GM12878 (cell line): ENCODE results near the gene TEPSIN. TPM values are rescaled to one million over a fixed set of nuclear protein-coding genes. Genes with fewer than 3 reads are reported as not detected.

ENCODE experiments used
- ATAC-seq: fragments of 200-7000 bp; cut with Tn5 transposase; 3 replicates; pipeline ENCODE4 v1.9.1; 2020; ENCODE audit warnings: mild to moderate bottlenecking, moderate library complexity
- BruUV-seq: library from RNA; stranded (reverse); fragments of 400-500 nt; replicated peaks from 2 replicates; lab custom pipeline; 2021; lab: Mats Ljungman, UMichigan
- CTCF ChIA-PET: fragments of 300-600 bp; sonication (Branson Sonifier 250); formaldehyde crosslinking; extraction: SDS; loops from one replicate; lab custom pipeline; 2021; ENCODE audit warnings: inconsistent platforms; lab: Yijun Ruan, JAX
- POLR2A ChIA-PET: fragments of 350-600 bp; formaldehyde crosslinking; extraction: SDS; loops from one replicate; lab custom pipeline; 2021; ENCODE audit warnings: inconsistent platforms; lab: Charles Lee
- RAD21 ChIA-PET: fragments of 300-600 bp; sonication (Branson Sonifier 250); formaldehyde crosslinking; loops from one replicate; lab custom pipeline; 2023; ENCODE audit warnings: antibody characterized with exemption; ENCODE audit not compliant: unreplicated experiment; lab: Charles Lee
- SMC1A ChIA-PET: fragments of 300-600 bp; sonication (Branson Sonifier 250); formaldehyde crosslinking; loops from one replicate; lab custom pipeline; 2023; ENCODE audit not compliant: unreplicated experiment, uncharacterized antibody; lab: Charles Lee
- DNase-seq: peaks from one replicate; pipeline ENCODE4 v3.0.0-alpha.2; 2011; ENCODE audit warnings: low read depth, low spot score
- FAIRE-seq: peaks from 3 replicates; lab custom pipeline; 2011; peaks lifted over from hg19 to GRCh38; lab: Jason Lieb, UNC
- H2AFZ ChIP-seq: 2 replicates; pipeline ENCODE4 v1.6.0; 2011; ENCODE audit warnings: low read depth, low read length, control low read depth; ENCODE audit not compliant: control insufficient read depth
- H3K27ac ChIP-seq: 2 replicates; pipeline ENCODE4 v1.5.1; 2011; ENCODE audit warnings: control low read depth; ENCODE audit not compliant: control insufficient read depth, insufficient read depth
- H3K27me3 ChIP-seq, 2 experiments: replicated peaks in 1 of 2; 2 replicates each; pipeline versions ENCODE4 v1.6.0 to v1.6.1; 2011; ENCODE audit warnings: low read length in 1 of 2; ENCODE audit not compliant: control insufficient read depth in 2 of 2, insufficient read depth in 2 of 2
- H3K36me3 ChIP-seq, 2 experiments: 2 replicates each; pipeline ENCODE4 v1.5.1; 2011; ENCODE audit warnings: low read length in 1 of 2; ENCODE audit not compliant: control insufficient read depth in 2 of 2, insufficient read depth in 2 of 2
- H3K4me1 ChIP-seq: 2 replicates; pipeline ENCODE4 v1.6.1; 2011; ENCODE audit warnings: mild to moderate bottlenecking, low read length, moderate library complexity, mixed read lengths; ENCODE audit not compliant: control insufficient read depth, insufficient read depth
- H3K4me2 ChIP-seq: 2 replicates; pipeline ENCODE4 v1.6.0; 2011; ENCODE audit warnings: control low read depth; ENCODE audit not compliant: control insufficient read depth, insufficient read depth
- H3K4me3 ChIP-seq: fragments of 200-600 bp; sonication (generic); 2 replicates; pipeline ENCODE4 v1.5.1; 2016
- H3K79me2 ChIP-seq: 2 replicates; pipeline ENCODE4 v1.6.0; 2011; ENCODE audit warnings: low read length; ENCODE audit not compliant: control insufficient read depth, insufficient read depth
- H3K9ac ChIP-seq: 2 replicates; pipeline ENCODE4 v1.8.0; 2011; ENCODE audit warnings: low read length, control low read depth, mixed read lengths; ENCODE audit not compliant: control insufficient read depth, insufficient read depth
- H3K9me3 ChIP-seq: replicated peaks from 3 replicates; pipeline ENCODE4 v1.5.1; 2011; ENCODE audit warnings: mild to moderate bottlenecking, low read length; ENCODE audit not compliant: control insufficient read depth, insufficient read depth
- H4K20me1 ChIP-seq: 2 replicates; pipeline ENCODE4 v1.6.0; 2011; ENCODE audit not compliant: control insufficient read depth, insufficient read depth
- BHLHE40 ChIP-seq, 2 experiments: fragments of 450-650 bp in 1 of 2; IDR thresholded peaks; 2 replicates each; pipeline ENCODE4 v1.6.1; 2011 to 2017; ENCODE audit warnings: low read depth in 2 of 2, borderline replicate concordance in 1 of 2, improper control_type of control experiment in 1 of 2, low read length in 1 of 2, mild to moderate bottlenecking in 1 of 2
- CHD2 ChIP-seq: IDR thresholded peaks from 2 replicates; pipeline ENCODE4 v1.6.1; 2011; ENCODE audit warnings: low read depth, low read length, improper control_type of control experiment, borderline replicate concordance
- EED ChIP-seq: sonication (generic); IDR thresholded peaks from 2 replicates; pipeline ENCODE4 v1.6.1; 2016; ENCODE audit warnings: antibody characterized with exemption, low read depth
- MXI1 ChIP-seq: fragments of 150-350 bp; IDR thresholded peaks from 2 replicates; pipeline ENCODE4 v1.6.1; 2011; ENCODE audit warnings: low read depth, mild to moderate bottlenecking, inconsistent platforms, low read length, improper control_type of control experiment
- NFXL1 ChIP-seq: fragments of 450-650 bp; IDR thresholded peaks from 2 replicates; pipeline ENCODE4 v1.6.1; 2017; ENCODE audit warnings: antibody characterized with exemption, mild to moderate bottlenecking, borderline replicate concordance
- NFYA ChIP-seq: IDR thresholded peaks from 2 replicates; pipeline ENCODE4 v1.6.1; 2011; ENCODE audit warnings: low read depth, mild to moderate bottlenecking, low read length, improper control_type of control experiment, borderline replicate concordance
- RCOR1 ChIP-seq: conservative IDR thresholded peaks from 2 replicates; pipeline ENCODE4 v1.6.1; 2012; ENCODE audit warnings: low read depth, low read length, improper control_type of control experiment
- SMAD1 ChIP-seq: fragments of 450-650 bp; IDR thresholded peaks from 2 replicates; pipeline ENCODE4 v1.6.1; 2018; ENCODE audit warnings: mild to moderate bottlenecking, low read depth; ENCODE audit not compliant: partially characterized antibody
- SP1 ChIP-seq: IDR thresholded peaks from one replicate; pipeline ENCODE4 v1.6.1; 2011; ENCODE audit warnings: low read depth, low read length
- YY1 ChIP-seq: IDR thresholded peaks from 2 replicates; pipeline ENCODE4 v1.6.1; 2011; ENCODE audit warnings: low read depth, mild to moderate bottlenecking, low read length
- ZNF24 ChIP-seq: fragments of 450-650 bp; IDR thresholded peaks from 2 replicates; pipeline ENCODE4 v1.6.1; 2017; ENCODE audit warnings: antibody characterized with exemption, mild to moderate bottlenecking
- WGBS: methylation state at CpG from one replicate; pipeline ENCODE4 v1.1.6; 2016; ENCODE audit warnings: low lambda C conversion rate; ENCODE audit not compliant: insufficient replicate concordance, insufficient coverage; ENCODE audit errors: missing lambda C conversion rate; 5-methylcytosine and 5-hydroxymethylcytosine counted together
- in situ Hi-C: fragments of 300-500 bp; cut with MboI; formaldehyde crosslinking; loops from 9 replicates; pipeline ENCODE4 v1.14.3; 2018; ENCODE audit warnings: mixed read lengths
- intact Hi-C: fragments of 100-400 bp; cut with micrococcal nuclease; formaldehyde crosslinking; loops from one replicate; pipeline ENCODE4 v1.14.2; 2022; ENCODE audit not compliant: unreplicated experiment
- polyA plus RNA-seq, 11 experiments: library from polyadenylated mRNA; depleted of rRNA in 4 of 11; unstranded in 6 of 11; stranded (reverse) in 5 of 11; fragments of >200 nt; fragmentation: Nextera tagmentation in 4 of 11; fragmentation: Illumina TruSeq in 1 of 11; extraction: Ambion mirVana in 4 of 11; extraction: Trizol in 1 of 11; gene quantifications; 1 replicate in 1 of 11; 2 replicates in 10 of 11; pipeline versions ENCODE4 v1.2.1 to v1.2.3, GENCODE V29; 2011 to 2016; ENCODE audit warnings: inconsistent platforms in 2 of 11, missing spikeins in 2 of 11, low read depth in 1 of 11
- total RNA-seq, 4 experiments: library from RNA; depleted of rRNA in 3 of 4; stranded (reverse); fragments of >200 nt in 3 of 4; fragmentation: Illumina TruSeq in 1 of 4; extraction: Trizol in 1 of 4; gene quantifications; 2 replicates each; pipeline versions ENCODE4 v1.2.1 to v1.2.3, GENCODE V29; 2013 to 2021
- TF ChIP-seq, protein P1 (sequence below): fragments of 150-350 bp; IDR thresholded peaks from 2 replicates; pipeline ENCODE4 v1.6.1; 2014; ENCODE audit warnings: mild to moderate bottlenecking, low read depth, low read length
- TF ChIP-seq, protein P2 (sequence below), 3 experiments: IDR thresholded peaks in 2 of 3; conservative IDR thresholded peaks in 1 of 3; 2 replicates each; pipeline ENCODE4 v1.5.1; 2011; ENCODE audit warnings: low read depth in 3 of 3, low read length in 3 of 3, mild to moderate bottlenecking in 3 of 3, control low read depth in 2 of 3, moderate library complexity in 2 of 3, inconsistent platforms in 1 of 3, mixed read lengths in 1 of 3; ENCODE audit not compliant: control insufficient read depth in 2 of 3, insufficient read depth in 1 of 3; ENCODE audit errors: extremely low read depth in 1 of 3
- TF ChIP-seq, protein P3 (sequence below): fragments of 450-650 bp; IDR thresholded peaks from 2 replicates; pipeline ENCODE4 v1.6.1; 2018; ENCODE audit warnings: mild to moderate bottlenecking, low read depth, moderate library complexity; ENCODE audit not compliant: partially characterized antibody

TEPSIN gene
- total and polyA plus RNA-seq, 10 of the 15 experiments (the other 5 are each of a cell fraction or from before 2014, with no cell fraction given): 0.87 to 36.7 (median 5.3) TPM

DNA sequence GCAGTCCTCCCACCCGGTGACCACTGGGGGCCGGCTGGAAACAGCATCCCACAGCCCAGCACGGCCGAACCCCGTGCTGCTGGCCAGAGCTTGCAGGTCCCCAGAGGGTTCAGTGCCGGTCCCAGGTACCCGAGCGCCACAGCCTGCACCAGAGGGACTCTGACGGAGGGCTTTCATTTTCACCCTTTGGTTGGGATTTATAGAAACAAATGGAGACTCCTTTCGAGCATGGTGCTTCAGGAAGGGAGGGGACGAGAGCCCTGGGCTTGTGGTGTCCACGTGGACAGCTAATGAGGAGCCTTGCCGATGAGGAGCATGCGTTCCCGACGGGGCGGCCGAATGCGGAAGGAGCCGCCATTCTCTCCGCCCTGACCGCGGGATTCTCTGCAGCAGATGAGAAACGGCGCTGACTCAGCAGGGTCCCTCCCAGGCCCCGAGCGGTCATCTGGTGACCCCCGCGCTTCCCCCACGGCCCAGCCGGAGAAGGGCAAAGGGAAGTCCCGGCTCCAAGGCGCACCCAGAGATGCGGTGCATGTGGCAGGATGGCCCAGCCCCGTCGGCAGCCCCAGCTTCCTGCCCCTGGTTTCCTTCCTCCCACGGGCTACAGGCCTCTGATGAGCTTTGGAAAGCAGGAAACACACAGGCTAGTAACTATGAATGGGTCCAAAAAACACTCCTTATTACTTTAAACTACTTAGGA is 46.5 kb upstream of the TEPSIN start (continued):
- TF ChIP-seq NFYA: no peak
- no peak for TF ChIP-seq NFXL1
- TF ChIP-seq RCOR1: no peak
- TF ChIP-seq MXI1: peak; percentile 72
- 0 out of 4 replicates have a peak, but pooled peaks of 1 of the 2 experiments have one; percentile 19 for TF ChIP-seq BHLHE40 (IDR thresholded peaks at IDR 0.05; ENCODE audit: borderline replicate concordance in 1 of 2, low read depth in 2 of 2, low read length in 1 of 2)

DNA sequence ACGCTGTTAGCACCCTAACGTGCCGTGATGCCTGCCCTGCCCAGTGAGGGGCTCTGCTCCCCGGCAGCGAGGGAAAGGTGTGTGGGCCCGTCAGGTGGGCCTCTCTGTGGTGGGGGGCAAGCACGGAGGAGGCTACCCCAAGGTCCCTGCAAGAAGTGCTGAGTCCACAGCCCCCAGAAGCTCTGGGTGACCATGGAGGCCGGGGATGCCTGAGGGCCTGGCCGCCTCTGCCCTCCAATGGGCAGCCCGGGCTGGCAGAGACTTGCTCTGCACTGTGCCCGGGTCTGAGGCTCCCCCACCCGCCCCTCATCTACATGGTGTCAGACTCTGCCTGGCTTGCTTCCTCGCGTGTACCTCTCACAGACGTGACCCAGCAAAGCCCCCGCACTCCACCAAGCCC is 44.0 kb upstream of the TEPSIN start:
- ChIA-PET SMC1A (no interaction called here), RAD21 (no interaction called here), CTCF (no interaction called here), POLR2A (no interaction called here)
- FAIRE-seq (no peak), ATAC-seq (no peak), DNase-seq (no peak)
- Histone ChIP-seq H4K20me1 (no peaks in the 10 kb centered on the region), H3K9me3 (no peaks in the 10 kb centered on the region), H3K27me3 (no peaks in the 10 kb centered on the region), H3K36me3 (peaks cover 6 to 12% of the 10 kb centered on the region in 2 experiments), H3K4me2 (no peak overlapping the region), H3K9ac (no peak overlapping the region), H3K4me1 (peaks cover 3% of the 10 kb centered on the region; the same call in 1 of the 2 replicates), H2AFZ (no peak overlapping the region), H3K27ac (no peak overlapping the region), H3K4me3 (no peak overlapping the region), H3K79me2 (peaks cover 15% of the 10 kb centered on the region)
- in situ Hi-C loops (no loop called here), intact Hi-C loops (no loop called here)
- no TSS peak for BruUV-seq
- WGBS: 93% methylated on average over 16 of the region's 16 CpGs
- TF ChIP-seq SP1 (no peak), SMAD1 (no peak), ZNF24 (no peak), EED (no peak), YY1 (no peak), CHD2 (no peak)
- TF ChIP-seq, protein P1, sequence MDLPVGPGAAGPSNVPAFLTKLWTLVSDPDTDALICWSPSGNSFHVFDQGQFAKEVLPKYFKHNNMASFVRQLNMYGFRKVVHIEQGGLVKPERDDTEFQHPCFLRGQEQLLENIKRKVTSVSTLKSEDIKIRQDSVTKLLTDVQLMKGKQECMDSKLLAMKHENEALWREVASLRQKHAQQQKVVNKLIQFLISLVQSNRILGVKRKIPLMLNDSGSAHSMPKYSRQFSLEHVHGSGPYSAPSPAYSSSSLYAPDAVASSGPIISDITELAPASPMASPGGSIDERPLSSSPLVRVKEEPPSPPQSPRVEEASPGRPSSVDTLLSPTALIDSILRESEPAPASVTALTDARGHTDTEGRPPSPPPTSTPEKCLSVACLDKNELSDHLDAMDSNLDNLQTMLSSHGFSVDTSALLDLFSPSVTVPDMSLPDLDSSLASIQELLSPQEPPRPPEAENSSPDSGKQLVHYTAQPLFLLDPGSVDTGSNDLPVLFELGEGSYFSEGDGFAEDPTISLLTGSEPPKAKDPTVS: no peak
- TF ChIP-seq, protein P2, sequence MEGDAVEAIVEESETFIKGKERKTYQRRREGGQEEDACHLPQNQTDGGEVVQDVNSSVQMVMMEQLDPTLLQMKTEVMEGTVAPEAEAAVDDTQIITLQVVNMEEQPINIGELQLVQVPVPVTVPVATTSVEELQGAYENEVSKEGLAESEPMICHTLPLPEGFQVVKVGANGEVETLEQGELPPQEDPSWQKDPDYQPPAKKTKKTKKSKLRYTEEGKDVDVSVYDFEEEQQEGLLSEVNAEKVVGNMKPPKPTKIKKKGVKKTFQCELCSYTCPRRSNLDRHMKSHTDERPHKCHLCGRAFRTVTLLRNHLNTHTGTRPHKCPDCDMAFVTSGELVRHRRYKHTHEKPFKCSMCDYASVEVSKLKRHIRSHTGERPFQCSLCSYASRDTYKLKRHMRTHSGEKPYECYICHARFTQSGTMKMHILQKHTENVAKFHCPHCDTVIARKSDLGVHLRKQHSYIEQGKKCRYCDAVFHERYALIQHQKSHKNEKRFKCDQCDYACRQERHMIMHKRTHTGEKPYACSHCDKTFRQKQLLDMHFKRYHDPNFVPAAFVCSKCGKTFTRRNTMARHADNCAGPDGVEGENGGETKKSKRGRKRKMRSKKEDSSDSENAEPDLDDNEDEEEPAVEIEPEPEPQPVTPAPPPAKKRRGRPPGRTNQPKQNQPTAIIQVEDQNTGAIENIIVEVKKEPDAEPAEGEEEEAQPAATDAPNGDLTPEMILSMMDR (IDR thresholded peaks at IDR 0.05 in 2 of 3, conservative IDR thresholded peaks at IDR 0.05 in 1 of 3; ENCODE audit: control insufficient read depth in 2 of 3, extremely low read depth in 1 of 3, insufficient read depth in 1 of 3, low read depth in 3 of 3, low read length in 3 of 3): no peak
- TF ChIP-seq, protein P3, sequence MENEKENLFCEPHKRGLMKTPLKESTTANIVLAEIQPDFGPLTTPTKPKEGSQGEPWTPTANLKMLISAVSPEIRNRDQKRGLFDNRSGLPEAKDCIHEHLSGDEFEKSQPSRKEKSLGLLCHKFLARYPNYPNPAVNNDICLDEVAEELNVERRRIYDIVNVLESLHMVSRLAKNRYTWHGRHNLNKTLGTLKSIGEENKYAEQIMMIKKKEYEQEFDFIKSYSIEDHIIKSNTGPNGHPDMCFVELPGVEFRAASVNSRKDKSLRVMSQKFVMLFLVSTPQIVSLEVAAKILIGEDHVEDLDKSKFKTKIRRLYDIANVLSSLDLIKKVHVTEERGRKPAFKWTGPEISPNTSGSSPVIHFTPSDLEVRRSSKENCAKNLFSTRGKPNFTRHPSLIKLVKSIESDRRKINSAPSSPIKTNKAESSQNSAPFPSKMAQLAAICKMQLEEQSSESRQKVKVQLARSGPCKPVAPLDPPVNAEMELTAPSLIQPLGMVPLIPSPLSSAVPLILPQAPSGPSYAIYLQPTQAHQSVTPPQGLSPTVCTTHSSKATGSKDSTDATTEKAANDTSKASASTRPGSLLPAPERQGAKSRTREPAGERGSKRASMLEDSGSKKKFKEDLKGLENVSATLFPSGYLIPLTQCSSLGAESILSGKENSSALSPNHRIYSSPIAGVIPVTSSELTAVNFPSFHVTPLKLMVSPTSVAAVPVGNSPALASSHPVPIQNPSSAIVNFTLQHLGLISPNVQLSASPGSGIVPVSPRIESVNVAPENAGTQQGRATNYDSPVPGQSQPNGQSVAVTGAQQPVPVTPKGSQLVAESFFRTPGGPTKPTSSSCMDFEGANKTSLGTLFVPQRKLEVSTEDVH: no peak
